Nephron (organoid): Measurements from ENCODE around the gene ZPBP2.

Experiments used
- H3K27ac Mint-ChIP-seq, 3 experiments: 2 replicates each; pipeline ENCODE4 v1.8.0; 2020; ENCODE audit warnings: mixed read lengths in 3 of 3, mild to moderate bottlenecking in 2 of 3, moderate library complexity in 1 of 3
- H3K27me3 Mint-ChIP-seq: 2 replicates; pipeline ENCODE4 v1.8.0; 2021; ENCODE audit warnings: low read depth, mild to moderate bottlenecking, moderate library complexity, mixed read lengths
- H3K36me3 Mint-ChIP-seq: 2 replicates; pipeline ENCODE4 v1.8.0; 2020; ENCODE audit warnings: low read depth, mixed read lengths
- H3K4me1 Mint-ChIP-seq: 2 replicates; pipeline ENCODE4 v1.8.0; 2020; ENCODE audit warnings: mixed read lengths
- H3K4me3 Mint-ChIP-seq, 3 experiments: 2 replicates each; pipeline ENCODE4 v1.8.0; 2020; ENCODE audit warnings: mild to moderate bottlenecking in 3 of 3, mixed read lengths in 3 of 3, moderate library complexity in 2 of 3
- H3K9me3 Mint-ChIP-seq: 2 replicates; pipeline ENCODE4 v1.8.0; 2020; ENCODE audit warnings: mixed read lengths
- CTCF ChIP-seq, 3 experiments: fragments of 200-600 bp; sonication (generic); IDR thresholded peaks; one replicate each; pipeline ENCODE4 v1.5.0; 2021; ENCODE audit warnings: antibody characterized with exemption in 3 of 3; ENCODE audit not compliant: unreplicated experiment in 3 of 3

ZPBP2 gene

GRCh38 chr17:39924691-39925055 is 56.7 kb downstream of the ZPBP2 start:
- Mint-ChIP-seq H3K4me1 (peaks cover 37% of the 10 kb centered on the region), H3K36me3 (peaks cover 26% of the 10 kb centered on the region), H3K9me3 (no peaks in the 10 kb centered on the region), H3K4me3 (peak overlapping the region; percentile 59 to 92 (median 91)), H3K27me3 (no peaks in the 10 kb centered on the region), H3K27ac (peak overlapping the region; percentile 35 to 62 (median 55))
- no peak for TF ChIP-seq CTCF (IDR thresholded peaks at IDR 0.05; ENCODE audit: unreplicated experiment in 3 of 3)

- TF ChIP-seq CTCF (IDR thresholded peaks at IDR 0.05; ENCODE audit: unreplicated experiment in 3 of 3) = no peak
- Mint-ChIP-seq H3K36me3 (peaks cover 21% of the 10 kb centered on the region), H3K4me3 (peak overlapping the region; percentile 89 to 92 (median 91)), H3K27me3 (no peaks in the 10 kb centered on the region), H3K9me3 (no peaks in the 10 kb centered on the region), H3K27ac (peak overlapping the region; percentile 64 to 94 (median 87)), H3K4me1 (peaks cover 37% of the 10 kb centered on the region)
These were observed 57.5 kb downstream of the ZPBP2 start for GRCh38 chr17:39925282-39926134.

- peak overlapping the region; percentile 89 to 92 (median 91) for H3K4me3 Mint-ChIP-seq
- peaks cover 37% of the 10 kb centered on the region for H3K4me1 Mint-ChIP-seq
- H3K27me3 Mint-ChIP-seq = no peaks in the 10 kb centered on the region
- no peak for TF ChIP-seq CTCF (IDR thresholded peaks at IDR 0.05; ENCODE audit: unreplicated experiment in 3 of 3)
- peak overlapping the region; percentile 64 to 94 (median 87) for H3K27ac Mint-ChIP-seq
- H3K36me3 Mint-ChIP-seq = peaks cover 20% of the 10 kb centered on the region
- H3K9me3 Mint-ChIP-seq = no peaks in the 10 kb centered on the region
These were observed 58.2 kb downstream of the ZPBP2 start for GRCh38 chr17:39926135-39926587.

- no peaks in the 10 kb centered on the region for H3K9me3 Mint-ChIP-seq
- H3K36me3 Mint-ChIP-seq = peaks cover 16% of the 10 kb centered on the region
- H3K27ac Mint-ChIP-seq = peak overlapping the region; percentile 64 to 94 (median 87)
- H3K4me3 Mint-ChIP-seq = peak overlapping the region; percentile 89 to 92 (median 91)
- peaks cover 37% of the 10 kb centered on the region for H3K4me1 Mint-ChIP-seq
- TF ChIP-seq CTCF (IDR thresholded peaks at IDR 0.05; ENCODE audit: unreplicated experiment in 3 of 3) = no peak
- no peaks in the 10 kb centered on the region for H3K27me3 Mint-ChIP-seq
These were observed 58.6 kb downstream of the ZPBP2 start for GRCh38 chr17:39926588-39927100.
